Erythroblast (primary cell): ENCODE results near the gene AFM.

ENCODE experiments used
- GATA1 ChIP-seq: IDR thresholded peaks from 2 replicates; pipeline ENCODE4 v1.6.1; 2011; ENCODE audit warnings: low read depth, mild to moderate bottlenecking, control low read depth, low read length, moderate library complexity
- POLR2A ChIP-seq: IDR thresholded peaks from 2 replicates; pipeline ENCODE4 v1.6.1; 2011; ENCODE audit warnings: mild to moderate bottlenecking, low read length

DNA sequence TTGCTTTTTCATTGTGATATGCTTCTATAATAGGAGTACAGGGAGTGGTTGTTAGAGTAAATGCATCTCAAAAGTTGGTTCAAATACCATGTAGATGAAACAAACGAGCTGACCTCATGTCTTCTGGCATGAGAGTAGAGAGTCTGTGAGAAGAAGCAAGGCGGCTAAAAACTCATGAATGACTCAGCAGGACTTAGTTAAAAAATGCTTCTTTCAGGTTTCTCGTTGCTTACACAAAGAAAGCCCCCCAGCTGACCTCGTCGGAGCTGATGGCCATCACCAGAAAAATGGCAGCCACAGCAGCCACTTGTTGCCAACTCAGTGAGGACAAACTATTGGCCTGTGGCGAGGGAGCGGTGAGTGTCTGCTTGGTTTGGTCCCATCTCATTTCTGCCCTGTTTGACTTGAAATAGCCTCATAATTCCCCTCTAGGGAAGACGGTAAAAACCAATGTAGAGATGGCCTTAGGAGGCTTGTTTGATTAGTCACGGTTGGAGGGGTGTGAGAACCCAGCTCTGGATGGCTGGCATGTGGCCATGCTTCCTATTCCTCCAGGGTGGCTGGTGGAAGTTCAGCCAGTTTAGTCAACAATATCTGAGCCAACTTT lies 31.0 kb upstream of the AFM start:
- TF ChIP-seq POLR2A: no peak
- TF ChIP-seq GATA1: no peak
